Lower lobe of right lung (tissue), 2 donors: ENCODE measurements around the gene CCNJL. TPM values are rescaled to one million over a fixed set of nuclear protein-coding genes. Genes with fewer than 3 reads are reported as not detected.

Source experiments
- ATAC-seq, 2 donors: fragments of 200-7000 bp; cut with Tn5 transposase; one replicate each; pipeline ENCODE4 v1.9.1; 2020 to 2022; ENCODE audit warnings: mild to moderate bottlenecking in 2 of 2, moderate library complexity in 2 of 2
- DNase-seq: peaks from one replicate; pipeline ENCODE4 v3.0.0-alpha.2; 2020
- H3K27ac ChIP-seq: fragments of 200-600 bp; one replicate; pipeline ENCODE4 v1.8.0; 2022
- H3K27me3 ChIP-seq: fragments of 200-600 bp; one replicate; pipeline ENCODE4 v1.8.0; 2022; ENCODE audit warnings: low read depth
- H3K36me3 ChIP-seq: fragments of 200-600 bp; one replicate; pipeline ENCODE4 v1.8.0; 2022; ENCODE audit warnings: mild to moderate bottlenecking
- H3K4me1 ChIP-seq: fragments of 200-600 bp; one replicate; pipeline ENCODE4 v1.8.0; 2022
- H3K4me3 ChIP-seq: fragments of 200-600 bp; one replicate; pipeline ENCODE4 v1.8.0; 2022; ENCODE audit warnings: mild to moderate bottlenecking
- H3K9me3 ChIP-seq: fragments of 200-600 bp; one replicate; pipeline ENCODE4 v1.8.0; 2022
- intact Hi-C: fragments of 100-400 bp; cut with DNase I; formaldehyde crosslinking; loops from one replicate; pipeline ENCODE4 v1.11.0; 2022
- total RNA-seq: library from RNA; stranded (reverse); fragmentation: NEBNext Ultra II Directional; extraction: Animal tissue kit (Norgen Biotek cat#: 25700); gene quantifications from one replicate; pipeline ENCODE4 v1.2.1, GENCODE V29; 2021
- TF ChIP-seq, protein P1 (sequence below): fragments of 200-600 bp; IDR thresholded peaks from one replicate; pipeline ENCODE4 v1.8.0; 2022; ENCODE audit warnings: antibody characterized with exemption, mild to moderate bottlenecking
- donor health status: DM: no; HTN: yes; CAD: no; lungs with severe emphysema.

Gene CCNJL
- total RNA-seq, 1 donor from 2014 or later = 15.5 TPM

DNA sequence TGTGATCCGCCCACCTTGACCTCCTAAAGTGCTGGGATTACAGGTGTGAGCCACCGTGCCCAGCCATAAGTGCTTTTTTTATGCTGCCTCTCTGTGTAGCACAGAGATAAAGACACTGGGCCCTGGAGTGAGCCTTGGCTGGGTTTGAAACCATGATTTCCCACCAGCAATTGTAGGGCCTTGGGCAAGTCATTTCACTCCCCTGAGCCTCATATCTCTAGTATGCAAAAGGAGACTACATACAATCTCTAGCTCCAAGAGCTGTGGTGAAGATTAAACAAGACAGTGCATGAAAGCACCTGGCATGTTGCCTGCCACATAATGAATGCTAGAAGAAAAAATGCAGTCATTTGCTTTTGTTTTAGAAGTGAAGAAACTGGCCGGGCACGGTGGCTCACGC is 79.1 kb downstream of the CCNJL start:
- no peak overlapping the region for H3K27ac ChIP-seq
- ATAC-seq (no peak), DNase-seq (no peak)
- H3K36me3 ChIP-seq = no peaks in the 10 kb centered on the region
- no peaks in the 10 kb centered on the region for H3K9me3 ChIP-seq
- no peaks in the 10 kb centered on the region for H3K4me1 ChIP-seq
- no peaks in the 10 kb centered on the region for H3K27me3 ChIP-seq
- TF ChIP-seq, protein P1, sequence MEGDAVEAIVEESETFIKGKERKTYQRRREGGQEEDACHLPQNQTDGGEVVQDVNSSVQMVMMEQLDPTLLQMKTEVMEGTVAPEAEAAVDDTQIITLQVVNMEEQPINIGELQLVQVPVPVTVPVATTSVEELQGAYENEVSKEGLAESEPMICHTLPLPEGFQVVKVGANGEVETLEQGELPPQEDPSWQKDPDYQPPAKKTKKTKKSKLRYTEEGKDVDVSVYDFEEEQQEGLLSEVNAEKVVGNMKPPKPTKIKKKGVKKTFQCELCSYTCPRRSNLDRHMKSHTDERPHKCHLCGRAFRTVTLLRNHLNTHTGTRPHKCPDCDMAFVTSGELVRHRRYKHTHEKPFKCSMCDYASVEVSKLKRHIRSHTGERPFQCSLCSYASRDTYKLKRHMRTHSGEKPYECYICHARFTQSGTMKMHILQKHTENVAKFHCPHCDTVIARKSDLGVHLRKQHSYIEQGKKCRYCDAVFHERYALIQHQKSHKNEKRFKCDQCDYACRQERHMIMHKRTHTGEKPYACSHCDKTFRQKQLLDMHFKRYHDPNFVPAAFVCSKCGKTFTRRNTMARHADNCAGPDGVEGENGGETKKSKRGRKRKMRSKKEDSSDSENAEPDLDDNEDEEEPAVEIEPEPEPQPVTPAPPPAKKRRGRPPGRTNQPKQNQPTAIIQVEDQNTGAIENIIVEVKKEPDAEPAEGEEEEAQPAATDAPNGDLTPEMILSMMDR = no peak
- no peak overlapping the region for H3K4me3 ChIP-seq
- intact Hi-C loops = no loop called here

DNA sequence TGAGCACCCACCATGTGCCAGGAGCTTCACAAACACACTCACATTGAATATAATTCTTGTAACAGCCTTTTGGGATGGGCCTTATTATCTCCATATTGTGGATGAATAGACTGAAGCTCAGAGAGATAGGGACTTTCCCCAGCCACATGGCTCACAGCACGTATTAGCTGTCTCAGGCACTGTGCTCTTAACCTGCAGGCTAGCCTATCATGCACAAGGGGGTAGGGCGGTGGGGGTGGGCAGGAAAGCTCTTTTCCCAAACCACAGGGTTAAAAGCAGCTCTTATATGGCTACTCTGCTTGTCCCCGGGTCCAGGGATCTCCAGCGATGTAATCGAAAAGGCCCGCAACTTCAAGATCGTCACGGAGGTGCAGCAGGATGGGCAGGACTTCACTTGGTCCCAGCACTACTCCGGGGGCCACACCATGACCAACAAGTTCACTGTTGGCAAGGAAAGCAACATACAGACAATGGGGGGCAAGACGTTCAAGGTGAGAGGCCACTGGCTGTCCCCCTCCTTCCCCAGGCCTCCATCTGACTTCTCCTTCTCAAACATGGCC is 80.5 kb downstream of the CCNJL start:
- ATAC-seq (no peak), DNase-seq (no peak)
- H3K9me3 ChIP-seq = no peaks in the 10 kb centered on the region
- H3K36me3 ChIP-seq = no peaks in the 10 kb centered on the region
- no peaks in the 10 kb centered on the region for H3K27me3 ChIP-seq
- H3K27ac ChIP-seq = no peak overlapping the region
- intact Hi-C loops = no loop called here
- H3K4me3 ChIP-seq = no peak overlapping the region
- TF ChIP-seq, protein P1 = no peak
- no peaks in the 10 kb centered on the region for H3K4me1 ChIP-seq

DNA sequence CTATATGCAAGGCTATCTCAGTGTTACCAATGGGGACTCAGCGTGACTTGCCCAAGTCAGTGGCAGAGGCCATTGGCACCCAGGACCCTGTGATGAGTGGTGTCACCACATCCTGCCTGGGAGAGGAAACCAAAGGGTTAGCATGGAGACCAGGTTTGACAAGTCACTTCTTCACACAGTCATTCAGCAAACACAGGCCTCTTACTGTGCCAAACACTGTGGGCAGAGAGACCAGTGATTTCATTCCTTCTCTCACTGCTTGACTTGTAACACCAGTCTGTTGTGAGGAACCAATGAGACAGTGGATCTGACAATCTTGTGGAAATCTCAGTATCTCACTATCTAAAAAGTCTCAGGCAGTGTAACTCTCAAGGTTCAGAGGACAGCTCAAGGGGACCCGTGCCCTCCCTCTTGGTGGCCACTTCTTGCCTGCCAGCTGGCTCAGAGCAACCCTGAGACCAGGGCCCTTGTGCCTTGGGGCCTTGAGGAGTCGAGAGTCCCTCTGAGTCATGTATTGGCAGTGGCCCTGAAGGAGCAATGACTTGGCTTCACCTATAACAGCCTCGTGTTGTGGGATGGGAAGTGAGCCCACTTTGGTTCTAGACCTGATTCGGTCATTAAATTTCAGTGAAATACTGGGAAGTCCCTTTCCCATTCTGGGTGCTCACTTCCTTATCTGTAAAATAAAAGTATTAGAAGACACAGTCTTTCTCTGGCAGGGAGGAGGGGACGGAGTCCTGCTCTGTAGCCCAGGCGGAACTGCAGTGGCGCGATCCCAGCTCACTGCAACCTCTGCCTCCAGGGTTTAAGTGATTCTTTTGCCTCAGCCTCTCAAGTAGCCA is 81.5 kb downstream of the CCNJL start:
- TF ChIP-seq, protein P1 = no peak
- no peaks in the 10 kb centered on the region for H3K4me1 ChIP-seq
- H3K9me3 ChIP-seq = no peaks in the 10 kb centered on the region
- H3K4me3 ChIP-seq = no peak overlapping the region
- H3K36me3 ChIP-seq = no peaks in the 10 kb centered on the region
- peak; percentile 70 for DNase-seq
- H3K27me3 ChIP-seq = no peaks in the 10 kb centered on the region
- peak; percentile 87 to 94 for ATAC-seq
- intact Hi-C loops = no loop called here
- H3K27ac ChIP-seq = peak overlapping the region; percentile 41

DNA sequence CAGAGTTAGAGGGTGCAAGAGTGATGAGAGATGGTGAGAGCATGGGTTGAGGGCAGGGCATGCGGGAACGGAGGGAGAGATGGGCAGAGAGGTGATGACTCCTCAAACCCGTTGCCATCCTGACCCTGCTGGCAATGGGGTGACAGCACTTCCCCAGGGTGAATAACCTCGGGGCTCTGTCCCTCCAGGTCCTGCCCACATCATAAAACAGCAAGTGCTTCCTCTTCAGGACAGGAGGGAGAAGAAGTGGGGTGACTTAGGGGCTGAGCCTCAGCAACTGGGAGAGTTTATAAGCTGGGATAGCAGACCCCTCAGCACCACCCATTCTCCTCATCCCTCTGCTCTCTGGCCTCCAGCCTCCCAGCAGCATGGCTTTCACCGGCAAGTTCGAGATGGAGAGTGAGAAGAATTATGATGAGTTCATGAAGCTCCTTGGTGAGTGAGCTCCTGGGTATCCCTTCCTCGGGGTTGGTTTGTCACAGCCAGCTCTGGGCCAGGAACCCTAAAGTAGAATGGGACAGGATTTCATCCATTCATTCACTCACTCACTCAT is 83.1 kb downstream of the CCNJL start, which contains the start of gene FABP6:
Gene FABP6, plus strand, starts transcription at position 317 of the 553 bp plus-strand sequence. Its CDS starts 52 bp downstream, at position 369.
- TF ChIP-seq, protein P1 = no peak
- H3K27ac ChIP-seq = no peak within 1 kb of the TSS
- ATAC-seq (no peak), DNase-seq (no peak)
- H3K36me3 ChIP-seq = no peaks in the 10 kb centered on the region
- no peaks in the 10 kb centered on the region for H3K27me3 ChIP-seq
- H3K9me3 ChIP-seq = no peaks in the 10 kb centered on the region
- intact Hi-C loops = no loop called here
- no peaks in the 10 kb centered on the region for H3K4me1 ChIP-seq
- no peak within 1 kb of the TSS for H3K4me3 ChIP-seq

DNA sequence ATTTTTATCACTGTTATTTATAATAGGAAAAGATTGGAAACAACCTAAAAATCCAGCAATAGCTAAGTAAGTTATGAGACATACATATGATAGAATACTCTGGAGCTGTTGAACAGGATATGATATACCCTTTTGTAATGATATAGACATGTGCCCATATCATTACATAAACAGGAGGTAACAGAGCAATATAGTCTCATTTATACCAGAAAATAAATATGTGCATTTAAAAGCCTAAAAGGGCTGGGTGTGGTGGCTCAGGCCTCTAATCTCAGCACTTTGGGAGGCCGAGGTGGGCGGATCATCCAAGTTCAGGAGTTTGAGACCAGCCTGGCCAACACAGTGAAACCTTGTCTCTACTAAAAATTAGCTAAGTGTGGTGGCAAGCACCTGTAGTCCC is 85.4 kb downstream of the CCNJL start:
- no peak for ATAC-seq
- TF ChIP-seq, protein P1 = no peak
- Histone ChIP-seq H3K4me1 (no peaks in the 10 kb centered on the region), H3K36me3 (no peaks in the 10 kb centered on the region), H3K27me3 (no peaks in the 10 kb centered on the region), H3K27ac (no peak overlapping the region), H3K9me3 (no peaks in the 10 kb centered on the region), H3K4me3 (no peak overlapping the region)
- intact Hi-C loops = no loop called here
- no peak for DNase-seq
